Cardiac septum (tissue), 1 donor: ENCODE results near the gene SEMA3B. TPM values are rescaled to one million over a fixed set of nuclear protein-coding genes. Genes with fewer than 3 reads are reported as not detected.

Experiments used
- DNase-seq: peaks from one replicate; pipeline ENCODE4 v3.0.0-alpha.2; 2020; ENCODE audit warnings: low spot score
- intact Hi-C: fragments of 100-400 bp; cut with DNase I; formaldehyde crosslinking; loops from one replicate; pipeline ENCODE4 v1.14.0; 2022
- microRNA-seq: library from miRNA; unstranded; fragments of <30 nt; microRNA quantifications from one replicate; pipeline ENCODE4 v1.2.0, GENCODE V29; 2020
- total RNA-seq: library from RNA; stranded (reverse); fragmentation: NEBNext Ultra II Directional; extraction: Animal tissue kit (Norgen Biotek cat#: 25700); gene quantifications from one replicate; pipeline ENCODE4 v1.2.1, GENCODE V29; 2021
- donor health status: DM: no; HTN: no; CAD: no.

The SEMA3B gene
- total RNA-seq, 1 donor from 2014 or later: 26.5 TPM

GRCh38 chr3:50320853-50321335 lies 51.9 kb downstream of the SEMA3B start:
- intact Hi-C loops: loop anchor here (5.0 kb wide), 2 partner anchors 84 to 129 kb away; partner anchors contain the start of genes GNAI2 and GNAT1
- DNase-seq: peak; percentile 91

GRCh38 chr3:50321336-50322114 lies 52.6 kb downstream of the SEMA3B start:
- intact Hi-C loops: loop anchor here (5.0 kb wide), 2 partner anchors 84 to 129 kb away; partner anchors contain the start of genes GNAI2 and GNAT1
- DNase-seq: peak; percentile 94

- intact Hi-C loops: loop anchor here (5.0 kb wide), 2 partner anchors 85 to 130 kb away; partner anchors contain the start of genes GNAI2 and GNAT1
- no peak for DNase-seq
Measured at GRCh38 chr3:50322115-50322385, 53.1 kb downstream of the SEMA3B start.

- DNase-seq: no peak
- intact Hi-C loops: loop anchor here (1.0 to 5.0 kb wide), 3 partner anchors 22 to 130 kb away; partner anchors contain the start of genes GNAI2 and GNAT1
Measured at GRCh38 chr3:50322386-50323091, 53.6 kb downstream of the SEMA3B start, which contains the start of gene HYAL2. TSS of gene HYAL2 (minus strand) at chr3:50322745. CDS start at chr3:50320489, 2,256 bp downstream.

GRCh38 chr3:50323092-50323600 lies 54.2 kb downstream of the SEMA3B start:
- DNase-seq: no peak
- intact Hi-C loops: loop anchor here (1.0 to 5.0 kb wide), 3 partner anchors 23 to 131 kb away; partner anchors contain the start of genes GNAI2 and GNAT1

- peak; percentile 89 for DNase-seq
Measured at GRCh38 chr3:50323614-50324199, 54.8 kb downstream of the SEMA3B start.

GRCh38 chr3:50324351-50325112 lies 55.6 kb downstream of the SEMA3B start:
- intact Hi-C loops: loop anchor here (2.0 to 5.0 kb wide), 4 partner anchors 37 to 132 kb away; partner anchors contain the start of genes GNAI2 and GNAT1

More at GRCh38 chr3:50323614-50324199, 54.8 kb downstream of the SEMA3B start:
- intact Hi-C loops: loop anchor here (1.0 to 5.0 kb wide), 4 partner anchors 23 to 131 kb away; partner anchors contain the start of genes GNAI2 and GNAT1

GRCh38 chr3:50325113-50325480 lies 56.1 kb downstream of the SEMA3B start:
- DNase-seq: no peak

More at GRCh38 chr3:50324351-50325112, 55.6 kb downstream of the SEMA3B start:
- DNase-seq: no peak

GRCh38 chr3:50325497-50326181 lies 56.7 kb downstream of the SEMA3B start:
- no peak for DNase-seq
- intact Hi-C loops: loop anchor here (2.0 to 5.0 kb wide), 2 partner anchors 38 to 51 kb away; no protein-coding TSS in a partner anchor

More at GRCh38 chr3:50325113-50325480, 56.1 kb downstream of the SEMA3B start:
- intact Hi-C loops: loop anchor here (2.0 to 5.0 kb wide), 2 partner anchors 38 to 50 kb away; no protein-coding TSS in a partner anchor

- no peak for DNase-seq
- intact Hi-C loops: loop anchor here (5.0 kb wide), 1 partner anchor 39 kb away; no protein-coding TSS in a partner anchor
Measured at GRCh38 chr3:50326182-50326541, 57.2 kb downstream of the SEMA3B start.

- DNase-seq: no peak
- intact Hi-C loops: loop anchor here (5.0 kb wide), 1 partner anchor 40 kb away; no protein-coding TSS in a partner anchor
Measured at GRCh38 chr3:50327129-50327528, 58.2 kb downstream of the SEMA3B start.

Small RNAs within 50 kb of the gene (microRNA-seq; reads per million reads assigned to microRNA genes)
- gene MIR5787: not detected

Other genes with a start within 250 kb of the SEMA3B start
- 85.3 TPM for gene RBM5, start 180.2 kb upstream of the SEMA3B start, total RNA-seq
- 10.0 TPM for gene SEMA3F, start 113.8 kb upstream of the SEMA3B start, total RNA-seq
- not detected for gene GNAT1, start 77.5 kb upstream of the SEMA3B start, total RNA-seq
- 6.6 TPM for gene SLC38A3, start 63.9 kb upstream of the SEMA3B start, total RNA-seq
- gene GNAI2, start 32.9 kb upstream of the SEMA3B start, total RNA-seq: 153 TPM
- 25.7 TPM for gene LSMEM2, start 9.9 kb downstream of the SEMA3B start, total RNA-seq
- 45.7 TPM for gene IFRD2, start 23.3 kb downstream of the SEMA3B start, total RNA-seq
- gene HYAL3, start 30.3 kb downstream of the SEMA3B start, total RNA-seq: 1.3 TPM
- 8.5 TPM for gene NAA80, start 30.3 kb downstream of the SEMA3B start, total RNA-seq
- 51.6 TPM for gene HYAL1, start 34.4 kb downstream of the SEMA3B start, total RNA-seq
- 42.0 TPM for gene HYAL2, start 53.6 kb downstream of the SEMA3B start, total RNA-seq
- gene TUSC2, start 59.1 kb downstream of the SEMA3B start, total RNA-seq: 24.5 TPM
- gene RASSF1, start 71.7 kb downstream of the SEMA3B start, total RNA-seq: 11.0 TPM
- 0.35 TPM for gene ZMYND10, start 76.6 kb downstream of the SEMA3B start, total RNA-seq
- gene NPRL2, start 81.6 kb downstream of the SEMA3B start, total RNA-seq: 19.1 TPM
- gene CYB561D2, start 81.7 kb downstream of the SEMA3B start, total RNA-seq: 6.4 TPM
- gene TMEM115, start 90.4 kb downstream of the SEMA3B start, total RNA-seq: 26.6 TPM
- gene CACNA2D2, start 234.5 kb downstream of the SEMA3B start, total RNA-seq: 1.4 TPM